ENCODE results near the gene TMC3.
A peak's percentile ranks its signal among the peaks of the same experiment; 100 is the strongest.

TMC3 gene

GRCh38 chr15:81321667-81322066, 52.3 kb downstream of the TMC3 start:
- no peak for DNase-seq

GRCh38 chr15:81317642-81318017, 56.4 kb downstream of the TMC3 start:
- DNase-seq, result peak; percentile 49

- DNase-seq, result no peak
Measured at GRCh38 chr15:81316267-81316666, 57.7 kb downstream of the TMC3 start.

DNA sequence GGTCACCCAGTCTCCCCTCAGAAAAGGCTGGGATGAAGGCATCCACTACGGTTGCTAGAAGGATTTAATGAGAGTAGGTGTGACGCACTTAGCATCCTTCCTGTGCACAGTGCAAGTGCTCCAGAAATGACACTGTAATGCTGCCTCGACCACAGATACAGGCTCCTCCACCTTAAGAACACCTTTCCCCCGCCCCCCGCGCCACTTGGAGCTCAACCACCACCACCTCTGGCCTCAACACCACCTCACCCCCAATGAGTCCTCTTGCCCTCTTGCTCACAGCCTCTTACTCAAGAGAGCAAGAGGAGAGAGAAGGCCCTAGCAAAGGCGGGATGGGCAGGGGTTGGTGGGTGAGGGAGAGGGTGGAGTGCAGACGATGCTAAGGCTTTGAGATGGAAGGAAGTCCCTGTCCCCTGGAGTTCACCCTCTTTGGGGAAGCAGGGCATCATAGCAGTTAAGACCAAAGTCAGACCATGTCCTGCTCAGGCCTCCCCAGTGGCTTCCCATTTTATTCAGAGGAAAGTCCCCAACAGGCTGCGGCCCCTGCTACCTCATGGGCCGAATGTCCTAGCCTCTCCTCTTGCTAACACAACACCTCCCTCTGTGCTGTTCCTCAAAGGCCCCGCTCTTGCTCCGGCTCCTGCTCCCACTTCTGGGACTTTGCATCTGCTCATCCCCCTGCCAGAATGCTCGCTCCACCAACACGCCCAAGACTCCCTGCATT, 58.4 kb downstream of the TMC3 start:
- peak; percentile 61 for DNase-seq

- DNase-seq, result peak; percentile 50
Measured at GRCh38 chr15:81314378-81314777, 59.6 kb downstream of the TMC3 start.

DNA sequence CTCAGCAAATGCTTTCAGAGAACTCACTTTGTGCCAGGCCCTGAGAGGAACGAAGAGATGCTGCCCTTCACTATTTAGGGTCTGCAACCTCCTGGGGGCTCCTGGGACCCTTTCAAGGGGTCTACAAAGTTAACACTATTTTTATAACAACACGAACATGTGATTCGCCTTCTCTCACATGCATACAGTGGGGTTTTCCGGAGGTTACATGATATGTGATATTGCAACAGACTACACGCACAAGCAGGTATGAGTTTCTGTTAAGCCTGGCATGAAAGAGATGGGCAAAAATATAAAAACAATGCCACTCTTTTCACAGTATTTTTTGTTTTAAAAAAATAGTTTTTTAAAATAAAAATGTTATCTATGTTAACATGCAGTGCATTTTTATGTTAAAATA, 60.3 kb downstream of the TMC3 start:
- no peak for DNase-seq

- peak; percentile 54 for DNase-seq
Measured at GRCh38 chr15:81312790-81313543, 61.0 kb downstream of the TMC3 start.

- peak; percentile 33 for DNase-seq
Measured at GRCh38 chr15:81311752-81312464, 62.1 kb downstream of the TMC3 start.

- DNase-seq, result peak; percentile 31
Measured at GRCh38 chr15:81310480-81310879, 63.5 kb downstream of the TMC3 start.

DNA sequence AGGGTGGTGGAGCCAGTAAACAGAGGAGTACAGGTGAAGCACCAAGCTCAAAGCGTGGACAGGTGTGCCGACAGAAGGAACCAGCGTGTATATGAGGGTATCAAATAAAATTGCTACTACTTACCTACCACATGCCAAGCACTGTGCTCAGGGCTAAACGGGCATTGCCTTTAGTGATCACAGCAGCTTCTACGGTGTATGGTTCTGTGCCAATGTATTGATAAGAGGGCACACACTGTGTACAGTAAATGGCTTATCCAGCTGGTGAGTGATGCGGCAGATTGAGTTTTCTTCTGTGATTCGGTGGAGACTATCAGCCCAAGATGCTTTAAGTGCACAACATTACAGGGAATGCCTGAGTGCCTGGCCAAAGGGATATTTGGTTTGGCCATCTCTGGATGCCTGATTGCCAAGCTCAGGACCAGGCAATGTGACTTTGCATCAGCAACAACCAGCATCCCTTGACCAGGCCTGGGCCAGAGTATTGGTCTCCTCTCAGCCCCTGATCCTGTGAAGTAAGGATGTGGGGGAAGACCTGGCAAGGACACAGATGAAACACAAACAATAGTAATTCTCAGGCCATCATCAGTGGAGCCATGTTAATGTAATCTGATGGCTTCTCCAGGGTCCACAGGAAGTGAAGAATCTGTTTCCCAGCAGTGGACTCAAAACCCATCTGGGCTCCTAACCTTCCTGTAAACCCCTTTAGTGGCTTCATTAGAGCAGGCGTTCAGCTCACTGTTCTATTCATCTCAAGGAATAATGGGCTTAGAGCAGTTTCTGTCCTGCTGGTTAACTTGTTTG, 64.2 kb downstream of the TMC3 start:
- DNase-seq, result peak; percentile 49

DNA sequence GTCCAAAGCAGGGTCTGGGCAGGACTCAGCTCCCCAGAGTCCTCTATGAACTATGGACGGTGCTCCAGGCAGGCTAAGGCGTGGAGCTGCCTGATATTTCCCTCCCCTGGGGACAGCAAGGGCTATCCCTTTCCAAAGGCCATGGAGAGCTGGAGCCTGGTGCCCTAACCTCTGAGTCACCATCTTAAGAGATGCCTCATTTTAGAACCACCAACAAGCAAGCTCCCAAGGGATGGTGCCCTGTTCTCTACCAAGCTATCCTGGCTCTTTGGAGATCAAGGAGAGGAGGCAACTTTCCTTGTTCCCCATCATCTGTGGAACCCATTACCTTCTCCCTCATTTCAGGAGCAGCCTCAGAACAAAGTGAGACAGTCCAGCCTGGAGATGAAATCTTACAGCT, 65.8 kb downstream of the TMC3 start:
- peak; percentile 49 for DNase-seq

DNA sequence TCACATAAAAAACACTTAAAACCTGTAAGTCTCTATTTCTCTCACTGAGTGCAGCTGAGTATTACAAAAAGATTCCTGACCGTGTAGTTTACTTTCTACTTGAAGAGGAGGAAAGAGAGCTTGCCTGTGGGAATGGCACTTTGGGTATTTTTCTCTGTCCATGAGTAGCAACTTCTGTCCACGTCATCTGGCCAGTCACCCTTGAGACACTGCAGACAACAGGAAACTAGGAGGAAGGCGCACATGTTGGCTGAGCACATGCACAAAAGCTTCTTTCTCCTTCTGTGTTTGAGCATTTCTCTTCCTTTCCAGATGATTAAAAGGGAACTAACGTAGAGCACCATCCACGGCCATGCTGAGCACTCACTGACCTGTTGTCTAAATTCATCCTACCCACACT, 69.8 kb downstream of the TMC3 start:
- DNase-seq, result peak; percentile 64

DNA sequence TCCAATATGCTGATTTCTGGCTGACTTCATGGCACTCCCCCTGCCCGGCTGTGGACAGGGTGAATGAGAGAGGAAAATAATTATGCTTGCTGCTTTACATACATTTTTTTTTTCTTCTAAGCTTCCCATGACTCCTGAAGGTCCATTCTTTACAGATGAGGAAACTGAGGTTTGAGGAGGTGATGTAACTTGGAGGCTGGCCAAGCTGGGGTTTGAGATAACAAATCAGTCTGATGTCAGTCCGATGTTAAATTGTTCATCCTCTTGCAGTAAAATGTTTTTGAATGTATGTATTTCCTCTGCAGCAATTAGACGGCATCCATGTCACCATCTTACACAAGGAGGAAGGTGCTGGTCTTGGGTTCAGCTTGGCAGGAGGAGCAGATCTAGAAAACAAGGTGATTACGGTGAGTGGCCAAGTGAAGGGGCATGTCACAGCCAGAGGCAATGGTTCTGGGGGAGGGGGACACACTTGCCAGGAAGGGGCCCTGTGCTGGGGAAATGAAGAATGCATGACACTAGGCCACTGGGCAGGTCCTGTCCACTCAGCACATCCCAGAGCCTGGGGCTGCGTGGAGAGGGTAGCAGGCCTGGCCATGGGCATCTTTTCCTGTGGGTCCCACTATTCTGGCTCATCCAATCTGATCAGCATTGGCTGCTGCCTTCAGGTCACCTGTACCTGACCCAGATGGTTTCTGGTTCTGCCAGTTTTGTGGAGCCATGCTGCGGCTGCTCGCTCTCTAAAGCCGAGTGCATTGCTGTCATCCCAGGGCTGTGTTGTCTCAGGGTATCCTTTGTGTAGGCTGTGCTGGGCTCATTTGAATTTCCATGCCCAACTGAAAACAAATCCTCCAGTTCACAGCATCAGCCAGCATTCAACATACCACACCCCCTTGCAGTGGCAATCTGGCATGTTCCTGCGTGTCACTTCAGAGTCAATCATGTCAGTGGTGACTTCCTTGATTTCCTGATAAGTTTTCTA, 70.5 kb downstream of the TMC3 start:
- peak; percentile 71 for DNase-seq

DNA sequence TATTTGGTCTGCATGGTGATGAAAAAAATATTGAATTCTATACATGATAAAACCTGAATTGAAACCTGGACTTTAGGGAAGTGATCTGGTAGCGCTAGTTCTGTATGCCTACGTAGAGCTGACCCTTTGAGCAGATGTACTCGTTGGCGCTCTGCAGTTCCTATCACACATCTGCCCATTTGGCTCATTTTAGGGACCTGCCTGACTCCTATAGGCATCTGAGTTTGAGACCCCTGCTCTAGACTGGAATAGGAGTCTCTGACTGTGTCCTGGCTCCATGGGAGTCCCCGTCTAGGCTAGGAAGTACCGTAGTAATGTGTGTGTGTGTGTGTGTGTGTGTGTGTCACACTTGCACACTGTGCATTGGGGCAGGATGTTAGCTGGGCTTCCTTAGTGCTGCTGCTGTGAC, 71.3 kb downstream of the TMC3 start:
- no peak for DNase-seq

GRCh38 chr15:81301815-81302399, 72.1 kb downstream of the TMC3 start:
- no peak for DNase-seq

- no peak for DNase-seq
Measured at GRCh38 chr15:81301385-81301784, 72.6 kb downstream of the TMC3 start.

GRCh38 chr15:81299630-81300273, 74.3 kb downstream of the TMC3 start:
- DNase-seq, result no peak

DNA sequence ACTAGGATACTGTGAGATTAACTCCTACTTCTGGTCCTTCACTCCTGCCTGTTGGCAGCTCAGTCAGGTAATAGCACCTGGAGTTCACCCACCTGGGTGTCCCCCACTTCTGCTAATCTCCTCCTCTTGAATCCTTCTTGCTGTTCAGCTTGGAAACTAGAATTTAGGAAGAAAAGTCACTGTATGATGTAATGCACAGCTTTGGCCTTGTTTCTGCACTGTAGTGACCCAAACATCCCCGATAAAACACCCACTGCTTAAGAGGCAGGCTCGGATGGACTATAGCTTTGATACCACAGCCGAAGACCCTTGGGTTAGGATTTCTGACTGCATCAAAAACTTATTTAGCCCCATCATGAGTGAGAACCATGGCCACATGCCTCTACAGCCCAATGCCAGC, 74.9 kb downstream of the TMC3 start:
- no peak for DNase-seq

DNA sequence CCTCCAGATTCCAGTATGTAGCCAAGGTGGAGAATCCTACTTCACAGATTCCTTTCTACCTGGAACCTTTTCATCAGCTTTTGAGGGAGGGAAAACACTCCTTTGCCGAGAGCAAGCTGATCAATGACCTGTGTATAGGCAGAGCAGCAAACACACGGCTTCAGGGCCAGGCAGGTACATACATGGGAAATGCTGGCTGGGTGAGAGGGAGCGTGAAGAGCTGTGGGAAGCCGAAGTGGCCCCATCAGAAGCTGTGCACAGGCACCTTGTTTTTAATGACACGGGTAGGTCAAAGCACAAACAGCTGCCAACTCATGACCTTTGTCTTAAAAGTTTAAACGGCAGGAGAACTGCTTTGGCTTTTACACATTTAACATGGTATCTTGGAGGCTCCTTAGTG, 75.4 kb downstream of the TMC3 start:
- DNase-seq, result no peak
